CD8-positive, alpha-beta memory T cell (primary cell): ENCODE results near the gene SCAMP3. TPM values are rescaled to one million over a fixed set of nuclear protein-coding genes. Genes with fewer than 3 reads are reported as not detected.
A peak's percentile ranks its signal among the peaks of the same experiment; 100 is the strongest.

Source experiments
- CTCF ChIA-PET: fragments of 350-600 bp; sonication (Branson Sonifier 250); formaldehyde crosslinking; loops from one replicate; lab custom pipeline; 2021; ENCODE audit warnings: antibody characterized with exemption; lab: Charles Lee
- POLR2A ChIA-PET: fragments of 350-600 bp; sonication (Branson Sonifier 250); formaldehyde crosslinking; loops from one replicate; lab custom pipeline; 2021; ENCODE audit warnings: antibody characterized with exemption; lab: Charles Lee
- DNase-seq, 5 donors: peaks; one replicate each; pipeline versions ENCODE4 v3.0.0 to v3.0.0-alpha.2; 2020 to 2022; ENCODE audit warnings: mixed read lengths in 1 of 5
- H3K27ac ChIP-seq: one replicate; pipeline ENCODE4 v1.7.0; 2013; ENCODE audit warnings: low read depth, mild to moderate bottlenecking, low read length, moderate library complexity
- H3K27me3 ChIP-seq: 2 replicates; pipeline ENCODE4 v1.7.0; 2013; ENCODE audit warnings: low read length, mild to moderate bottlenecking; ENCODE audit not compliant: insufficient read depth, poor library complexity, severe bottlenecking
- H3K36me3 ChIP-seq: 2 replicates; pipeline ENCODE4 v1.7.0; 2013; ENCODE audit warnings: mild to moderate bottlenecking, low read length, moderate library complexity; ENCODE audit not compliant: insufficient read depth
- H3K4me1 ChIP-seq: 2 replicates; pipeline ENCODE4 v1.7.0; 2013; ENCODE audit warnings: mild to moderate bottlenecking, low read length, moderate library complexity; ENCODE audit not compliant: insufficient read depth
- H3K4me3 ChIP-seq: 2 replicates; pipeline ENCODE4 v1.7.0; 2013; ENCODE audit warnings: mild to moderate bottlenecking, low read length
- H3K9me3 ChIP-seq: 2 replicates; pipeline ENCODE4 v1.7.0; 2013; ENCODE audit warnings: mild to moderate bottlenecking, low read length
- H3K27ac Mint-ChIP-seq, 8 donors: one replicate each; pipeline ENCODE4 v1.8.0; 2020 to 2021; ENCODE audit warnings: mixed read lengths in 8 of 8, mild to moderate bottlenecking in 6 of 8, inconsistent platforms in 3 of 8, moderate library complexity in 3 of 8
- H3K27me3 Mint-ChIP-seq, 2 donors: one replicate each; pipeline ENCODE4 v1.8.0; 2020 to 2021; ENCODE audit warnings: mixed read lengths in 2 of 2, mild to moderate bottlenecking in 1 of 2, moderate library complexity in 1 of 2
- H3K36me3 Mint-ChIP-seq, 3 donors: one replicate each; pipeline ENCODE4 v1.8.0; 2020 to 2021; ENCODE audit warnings: mixed read lengths in 3 of 3, inconsistent platforms in 1 of 3, mild to moderate bottlenecking in 1 of 3
- H3K4me1 Mint-ChIP-seq, 3 donors: one replicate each; pipeline ENCODE4 v1.8.0; 2020 to 2021; ENCODE audit warnings: mixed read lengths in 3 of 3, inconsistent platforms in 1 of 3, mild to moderate bottlenecking in 1 of 3
- H3K4me3 Mint-ChIP-seq, 7 donors: one replicate each; pipeline ENCODE4 v1.8.0; 2020 to 2021; ENCODE audit warnings: mixed read lengths in 7 of 7, mild to moderate bottlenecking in 6 of 7, moderate library complexity in 4 of 7, inconsistent platforms in 2 of 7
- H3K9me3 Mint-ChIP-seq, 5 donors: one replicate each; pipeline ENCODE4 v1.8.0; 2020 to 2022; ENCODE audit warnings: mixed read lengths in 5 of 5, mild to moderate bottlenecking in 3 of 5, moderate library complexity in 2 of 5, inconsistent platforms in 1 of 5
- polyA plus RNA-seq: library from polyadenylated mRNA; unstranded; fragments of 300-500 nt; fragmentation: Illumina TruSeq; gene quantifications from one replicate; pipeline ENCODE4 v1.2.3, GENCODE V29; 2021
- total RNA-seq, 2 experiments: library from RNA; stranded (reverse); gene quantifications; one replicate each; pipeline ENCODE4 v1.2.3, GENCODE V29; 2021

SCAMP3 gene
- total and polyA plus RNA-seq, 3 experiments from 2014 or later, result 152 to 179 (median 158) TPM

- Histone ChIP-seq H3K4me3 (no peak within 1 kb of the TSS), H3K27me3 (no peaks in the 10 kb centered on the region), H3K27ac (peak within 1 kb of the TSS; percentile 43), H3K4me1 (no peaks in the 10 kb centered on the region), H3K9me3 (no peaks in the 10 kb centered on the region), H3K36me3 (no peaks in the 10 kb centered on the region)
- Mint-ChIP-seq H3K4me1 (no peaks in the 10 kb centered on the region), H3K36me3 (peaks cover 0 to 1% (median 0%) of the 10 kb centered on the region in 3 donors), H3K4me3 (no peak within 1 kb of the TSS), H3K27me3 (peaks cover 9 to 18% of the 10 kb centered on the region in 2 donors), H3K9me3 (peaks cover 0 to 1% (median 0%) of the 10 kb centered on the region in 5 donors), H3K27ac (no peak within 1 kb of the TSS)
- CTCF ChIA-PET, result no interaction called here
- DNase-seq, result no peak
- POLR2A ChIA-PET, result no interaction called here
Measured at GRCh38 chr1:155301342-155301841, 39.2 kb upstream of the SCAMP3 start, which contains the start of gene PKLR. Gene PKLR (minus strand): TSS chr1:155301438. CDS start chr1:155301395, 43 bp downstream.

DNA sequence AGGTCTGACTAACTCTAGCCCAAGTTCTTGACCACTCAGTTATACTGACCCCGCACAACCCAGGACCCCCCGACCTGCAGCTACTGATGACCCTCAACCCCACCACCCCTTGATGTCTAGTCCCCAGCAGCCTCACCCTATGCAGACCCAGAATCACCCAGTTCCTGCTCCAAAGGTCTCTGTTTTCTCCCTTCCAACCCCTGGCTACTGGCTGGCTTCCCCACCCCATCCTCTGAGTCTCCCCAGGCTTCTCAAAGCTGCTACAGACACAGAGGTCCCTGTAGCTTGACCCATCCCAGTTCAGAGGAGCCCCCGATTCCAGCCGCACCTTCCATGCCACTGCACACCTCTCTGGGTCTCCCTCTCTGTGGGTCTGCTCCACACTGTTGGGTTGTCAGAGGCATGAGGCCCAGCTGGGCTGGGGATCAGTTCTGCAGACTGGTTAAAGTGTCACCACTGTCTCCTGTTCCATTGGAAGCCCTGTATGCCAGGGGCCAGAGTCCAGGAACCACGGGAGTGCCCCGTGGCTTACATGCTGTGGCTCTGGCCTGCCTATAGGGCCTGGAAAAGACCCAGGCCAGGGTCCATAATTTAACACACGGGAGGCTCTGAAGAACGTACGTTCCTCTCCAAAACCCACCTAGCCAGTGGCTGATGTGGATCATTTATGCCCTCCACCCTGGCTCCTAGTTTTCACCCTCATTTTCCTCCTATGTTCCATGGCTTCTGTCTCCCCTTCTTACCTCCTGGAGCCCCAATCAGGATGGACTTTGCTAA lies 38.6 kb upstream of the SCAMP3 start:
- ChIA-PET CTCF (interaction anchor here (1.4 to 1.5 kb wide), 2 partner anchors 7 to 23 kb away, joined by 4 to 5 read pairs; partner anchors contain the start of gene FDPS), POLR2A (no interaction called here)
- DNase-seq, result no peak
- Mint-ChIP-seq H3K27me3 (peaks cover 12 to 24% of the 10 kb centered on the region in 2 donors), H3K4me3 (no peak overlapping the region), H3K9me3 (peaks cover 0 to 1% (median 0%) of the 10 kb centered on the region in 5 donors), H3K36me3 (peaks cover 0 to 1% (median 0%) of the 10 kb centered on the region in 3 donors), H3K27ac (no peak overlapping the region), H3K4me1 (no peaks in the 10 kb centered on the region)
- Histone ChIP-seq H3K9me3 (no peaks in the 10 kb centered on the region), H3K27me3 (no peaks in the 10 kb centered on the region), H3K4me3 (no peak overlapping the region), H3K27ac (peak overlapping the region; percentile 43), H3K36me3 (no peaks in the 10 kb centered on the region), H3K4me1 (no peaks in the 10 kb centered on the region)

GRCh38 chr1:155300024-155300423 lies 37.9 kb upstream of the SCAMP3 start:
- no peaks in the 10 kb centered on the region for H3K4me1 ChIP-seq
- ChIA-PET POLR2A (no interaction called here), CTCF (interaction anchor here (1.4 to 1.5 kb wide), 2 partner anchors 8 to 23 kb away, joined by 4 to 5 read pairs; partner anchors contain the start of gene FDPS)
- H3K36me3 Mint-ChIP-seq, result peaks cover 0 to 1% (median 0%) of the 10 kb centered on the region in 3 donors
- H3K27me3 ChIP-seq, result no peaks in the 10 kb centered on the region
- no peak overlapping the region for H3K27ac ChIP-seq
- no peak overlapping the region for H3K27ac Mint-ChIP-seq
- H3K4me3 Mint-ChIP-seq, result no peak overlapping the region
- peaks cover 16 to 29% of the 10 kb centered on the region in 2 donors for H3K27me3 Mint-ChIP-seq
- peaks cover 0 to 1% (median 0%) of the 10 kb centered on the region in 5 donors for H3K9me3 Mint-ChIP-seq
- H3K9me3 ChIP-seq, result no peaks in the 10 kb centered on the region
- no peaks in the 10 kb centered on the region for H3K36me3 ChIP-seq
- H3K4me1 Mint-ChIP-seq, result peaks cover 0 to under 1% (median 0%) of the 10 kb centered on the region in 3 donors
- DNase-seq, result no peak
- H3K4me3 ChIP-seq, result no peak overlapping the region

DNA sequence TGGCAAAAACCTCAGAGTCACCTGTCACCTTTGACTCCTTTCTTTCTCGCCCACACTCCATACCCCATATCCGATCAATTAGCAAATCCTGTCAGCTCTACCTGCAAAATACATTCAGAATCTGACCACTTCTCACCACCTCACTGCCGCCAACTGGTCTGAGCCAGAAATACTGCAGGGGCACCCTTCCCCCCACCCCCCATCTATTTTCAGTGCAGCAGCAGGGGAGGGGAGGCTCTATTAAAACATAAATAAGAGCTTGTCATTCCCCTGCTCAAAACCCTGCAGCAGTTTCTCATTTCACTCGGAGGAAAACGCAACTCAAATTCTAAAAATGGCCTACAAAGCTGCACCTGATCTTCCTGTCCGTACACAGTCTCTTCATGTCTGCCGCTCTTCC lies 35.2 kb upstream of the SCAMP3 start:
- H3K27ac Mint-ChIP-seq, result no peak overlapping the region

DNA sequence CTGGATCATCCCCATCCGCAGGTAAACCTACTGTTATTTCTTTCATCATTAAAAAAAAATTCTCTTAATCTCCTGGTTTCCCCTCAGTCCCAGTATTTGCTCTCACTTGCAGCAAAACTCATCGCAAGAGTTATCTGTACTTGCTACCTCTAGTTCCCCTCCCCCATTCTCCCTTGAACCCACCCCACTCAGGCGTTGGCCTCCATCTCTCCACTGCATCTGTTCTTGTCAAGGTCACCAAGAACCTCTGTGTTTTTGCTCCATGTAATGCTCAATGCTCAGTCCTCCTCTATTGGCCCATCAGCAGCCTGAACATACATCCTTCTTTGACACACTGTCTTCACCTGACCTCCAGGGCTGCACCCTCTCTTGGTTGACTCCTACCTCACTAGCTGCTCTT lies 34.5 kb upstream of the SCAMP3 start:
- H3K36me3 ChIP-seq, result no peaks in the 10 kb centered on the region
- H3K27ac ChIP-seq, result no peak overlapping the region
- peaks cover 0 to 5% (median 3%) of the 10 kb centered on the region in 3 donors for H3K4me1 Mint-ChIP-seq
- POLR2A ChIA-PET, result no interaction called here
- no peak overlapping the region for H3K4me3 Mint-ChIP-seq
- H3K27ac Mint-ChIP-seq, result no peak overlapping the region
- no peaks in the 10 kb centered on the region for H3K9me3 ChIP-seq
- no peaks in the 10 kb centered on the region for H3K9me3 Mint-ChIP-seq
- no peaks in the 10 kb centered on the region for H3K4me1 ChIP-seq
- H3K36me3 Mint-ChIP-seq, result no peaks in the 10 kb centered on the region
- H3K27me3 ChIP-seq, result no peaks in the 10 kb centered on the region
- H3K4me3 ChIP-seq, result no peak overlapping the region
- peaks cover 23 to 36% of the 10 kb centered on the region in 2 donors for H3K27me3 Mint-ChIP-seq
- CTCF ChIA-PET, result interaction anchor here (0.6 kb wide), 1 partner anchor 16 kb away, joined by 3 read pairs; no protein-coding TSS in a partner anchor
- no peak for DNase-seq

More for the DNA sequence above, 35.2 kb upstream of the SCAMP3 start:
- CTCF ChIA-PET, result interaction anchor here (0.6 to 1.0 kb wide), 4 partner anchors 17 to 25 kb away, joined by 3 to 5 read pairs (median 4); no protein-coding TSS in a partner anchor
- Mint-ChIP-seq H3K4me3 (no peak overlapping the region), H3K27me3 (peaks cover 22 to 36% of the 10 kb centered on the region in 2 donors), H3K9me3 (no peaks in the 10 kb centered on the region), H3K36me3 (no peaks in the 10 kb centered on the region), H3K4me1 (peaks cover 0 to 5% (median 3%) of the 10 kb centered on the region in 3 donors)
- no peaks in the 10 kb centered on the region for H3K36me3 ChIP-seq
- H3K27ac ChIP-seq, result no peak overlapping the region
- POLR2A ChIA-PET, result no interaction called here
- H3K4me1 ChIP-seq, result no peaks in the 10 kb centered on the region
- H3K4me3 ChIP-seq, result no peak overlapping the region
- no peaks in the 10 kb centered on the region for H3K27me3 ChIP-seq
- no peak for DNase-seq
- no peaks in the 10 kb centered on the region for H3K9me3 ChIP-seq

DNA sequence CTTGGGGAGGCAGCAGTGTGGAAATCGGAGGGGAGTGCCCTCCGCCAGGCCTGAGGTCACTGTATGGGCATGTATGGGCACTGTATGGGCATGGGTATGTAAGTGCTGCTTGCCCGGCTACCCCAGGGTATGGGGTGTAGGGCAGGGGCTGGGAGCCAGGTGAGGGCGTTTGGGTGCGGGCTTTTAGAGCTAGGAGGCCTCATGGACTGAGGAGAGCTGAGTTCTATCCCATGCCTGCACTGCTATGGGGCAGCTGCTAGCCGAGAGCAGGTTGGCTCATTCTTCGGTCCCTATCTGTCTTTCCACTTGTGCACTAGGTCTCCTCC lies 33.7 kb upstream of the SCAMP3 start:
- no peaks in the 10 kb centered on the region for H3K4me1 ChIP-seq
- H3K4me1 Mint-ChIP-seq, result peaks cover 0 to 5% (median 3%) of the 10 kb centered on the region in 3 donors
- H3K27me3 ChIP-seq, result no peaks in the 10 kb centered on the region
- H3K36me3 Mint-ChIP-seq, result no peaks in the 10 kb centered on the region
- no peaks in the 10 kb centered on the region for H3K9me3 ChIP-seq
- no peaks in the 10 kb centered on the region for H3K9me3 Mint-ChIP-seq
- ChIA-PET POLR2A (no interaction called here), CTCF (interaction anchor here (1.6 kb wide), 1 partner anchor 20 kb away, joined by 3 read pairs; no protein-coding TSS in a partner anchor)
- DNase-seq, result no peak
- H3K4me3 Mint-ChIP-seq, result no peak overlapping the region
- peaks cover 26 to 33% of the 10 kb centered on the region in 2 donors for H3K27me3 Mint-ChIP-seq
- no peak overlapping the region for H3K27ac ChIP-seq
- H3K27ac Mint-ChIP-seq, result no peak overlapping the region
- no peaks in the 10 kb centered on the region for H3K36me3 ChIP-seq
- no peak overlapping the region for H3K4me3 ChIP-seq

DNA sequence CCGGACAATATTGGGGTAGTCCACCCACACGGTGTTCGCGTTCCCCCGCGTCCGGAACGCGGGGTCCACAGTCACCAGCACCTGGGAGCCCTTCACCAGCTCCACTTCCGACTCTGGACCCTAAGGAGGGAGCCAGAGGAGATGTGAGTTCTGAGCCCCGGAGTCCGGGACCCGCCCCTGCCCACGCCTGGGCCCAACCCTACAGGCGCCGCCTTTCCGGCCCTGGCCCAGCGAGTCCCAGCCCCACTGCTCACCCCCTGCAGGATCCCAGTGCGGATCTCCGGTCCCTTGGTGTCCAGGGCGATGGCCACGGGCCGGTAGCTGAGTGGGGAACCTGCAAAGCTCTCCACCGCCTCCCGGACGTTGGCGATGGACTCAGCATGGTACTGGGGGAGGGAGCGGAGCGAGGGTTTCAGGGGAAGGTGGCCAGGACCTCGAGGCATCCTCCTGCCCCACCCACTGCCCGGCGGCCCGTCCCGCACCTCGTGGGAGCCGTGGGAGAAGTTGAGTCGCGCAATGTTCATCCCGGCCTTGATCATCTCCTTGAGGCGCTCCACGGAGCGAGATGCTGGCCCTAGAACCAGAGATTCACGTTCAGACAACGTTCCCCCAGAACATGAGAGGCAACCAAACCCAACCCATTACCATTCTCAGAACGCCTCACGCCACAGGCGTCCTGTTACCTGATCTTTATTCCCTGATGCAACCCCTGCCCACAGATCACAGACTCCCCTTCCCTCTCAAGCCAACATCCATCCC lies 33.2 kb upstream of the SCAMP3 start:
- peaks cover 0 to 5% (median 3%) of the 10 kb centered on the region in 3 donors for H3K4me1 Mint-ChIP-seq
- H3K9me3 Mint-ChIP-seq, result no peaks in the 10 kb centered on the region
- H3K36me3 Mint-ChIP-seq, result no peaks in the 10 kb centered on the region
- Histone ChIP-seq H3K4me1 (no peaks in the 10 kb centered on the region), H3K4me3 (no peak overlapping the region), H3K9me3 (no peaks in the 10 kb centered on the region), H3K36me3 (no peaks in the 10 kb centered on the region), H3K27ac (no peak overlapping the region), H3K27me3 (no peaks in the 10 kb centered on the region)
- ChIA-PET POLR2A (no interaction called here), CTCF (interaction anchor here (1.6 kb wide), 1 partner anchor 21 kb away, joined by 3 read pairs; no protein-coding TSS in a partner anchor)
- peaks cover 29 to 33% of the 10 kb centered on the region in 2 donors for H3K27me3 Mint-ChIP-seq
- no peak overlapping the region for H3K4me3 Mint-ChIP-seq
- no peak overlapping the region for H3K27ac Mint-ChIP-seq
- no peak for DNase-seq
